Stimulated activated CD4-positive, alpha-beta T cell treated with anti-CD3 and anti-CD28 coated beads, Interleukin-4, amount 100 ng/mL, for 48 hours (primary cell): ENCODE results near the gene PROSER3.
"Not testable (repeated sequence)": the region's sequence is repeated elsewhere in the genome, so short reads cannot be mapped to it uniquely, and the experiment has no call there.

Source experiments
- DNase-seq, 2 donors: peaks; one replicate each; pipeline ENCODE4 v3.0.0-alpha.2; 2020; ENCODE audit warnings: low read depth in 2 of 2

The PROSER3 gene

GRCh38 chr19:35722461-35722860 lies 35.5 kb upstream of the PROSER3 start:
- DNase-seq: no peak

GRCh38 chr19:35722897-35723296 lies 35.1 kb upstream of the PROSER3 start:
- no peak for DNase-seq

GRCh38 chr19:35723671-35724070 lies 34.3 kb upstream of the PROSER3 start:
- no peak for DNase-seq

- not testable (repeated sequence) for DNase-seq
Measured at GRCh38 chr19:35724132-35724531, 33.8 kb upstream of the PROSER3 start.

DNA sequence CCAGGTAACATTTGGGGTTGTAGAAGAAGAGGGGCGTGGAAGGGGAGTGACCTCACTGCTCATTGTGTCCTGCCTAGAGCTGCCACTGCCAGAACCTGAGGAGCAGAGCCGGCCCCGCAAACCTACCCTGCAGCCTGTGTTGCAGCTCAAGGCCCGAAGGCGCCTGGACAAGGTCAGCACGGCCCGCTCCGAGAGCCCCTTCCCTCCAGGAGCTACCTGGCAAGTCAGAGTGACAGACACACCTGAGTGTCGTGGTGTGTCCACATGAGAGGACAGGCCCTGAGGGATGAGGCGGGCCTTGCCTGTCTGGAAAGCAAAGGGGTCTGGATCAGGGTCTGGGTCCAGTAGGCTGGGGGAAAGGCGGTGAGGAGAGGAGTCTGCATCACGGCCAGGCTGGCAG lies 33.4 kb upstream of the PROSER3 start:
- no peak for DNase-seq

DNA sequence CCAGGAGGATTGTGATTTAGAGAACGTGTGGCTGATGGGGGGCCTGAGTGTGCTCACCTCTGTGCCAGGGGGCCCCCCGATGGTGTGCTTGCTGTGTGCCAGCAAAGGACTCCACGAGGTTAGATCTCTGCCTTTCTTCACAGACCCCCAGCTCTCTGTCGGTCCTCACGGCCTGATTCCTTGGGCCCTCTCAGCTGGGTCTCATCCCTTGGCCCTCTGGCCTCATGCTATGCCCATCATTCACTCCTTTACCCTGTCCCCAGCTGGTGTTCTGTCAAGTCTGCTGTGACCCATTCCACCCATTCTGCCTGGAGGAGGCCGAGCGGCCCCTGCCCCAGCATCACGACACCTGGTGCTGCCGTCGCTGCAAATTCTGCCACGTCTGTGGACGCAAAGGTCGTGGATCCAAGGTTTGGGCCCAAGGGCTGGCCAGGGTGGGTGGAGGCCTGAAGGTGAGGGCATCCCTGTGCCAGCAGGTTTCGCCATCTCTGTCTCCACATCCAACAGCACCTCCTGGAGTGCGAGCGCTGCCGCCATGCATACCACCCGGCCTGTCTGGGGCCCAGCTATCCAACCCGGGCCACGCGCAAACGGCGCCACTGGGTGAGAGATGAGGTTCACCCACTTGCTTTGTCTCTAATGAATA lies 32.6 kb upstream of the PROSER3 start:
- DNase-seq: no peak

DNA sequence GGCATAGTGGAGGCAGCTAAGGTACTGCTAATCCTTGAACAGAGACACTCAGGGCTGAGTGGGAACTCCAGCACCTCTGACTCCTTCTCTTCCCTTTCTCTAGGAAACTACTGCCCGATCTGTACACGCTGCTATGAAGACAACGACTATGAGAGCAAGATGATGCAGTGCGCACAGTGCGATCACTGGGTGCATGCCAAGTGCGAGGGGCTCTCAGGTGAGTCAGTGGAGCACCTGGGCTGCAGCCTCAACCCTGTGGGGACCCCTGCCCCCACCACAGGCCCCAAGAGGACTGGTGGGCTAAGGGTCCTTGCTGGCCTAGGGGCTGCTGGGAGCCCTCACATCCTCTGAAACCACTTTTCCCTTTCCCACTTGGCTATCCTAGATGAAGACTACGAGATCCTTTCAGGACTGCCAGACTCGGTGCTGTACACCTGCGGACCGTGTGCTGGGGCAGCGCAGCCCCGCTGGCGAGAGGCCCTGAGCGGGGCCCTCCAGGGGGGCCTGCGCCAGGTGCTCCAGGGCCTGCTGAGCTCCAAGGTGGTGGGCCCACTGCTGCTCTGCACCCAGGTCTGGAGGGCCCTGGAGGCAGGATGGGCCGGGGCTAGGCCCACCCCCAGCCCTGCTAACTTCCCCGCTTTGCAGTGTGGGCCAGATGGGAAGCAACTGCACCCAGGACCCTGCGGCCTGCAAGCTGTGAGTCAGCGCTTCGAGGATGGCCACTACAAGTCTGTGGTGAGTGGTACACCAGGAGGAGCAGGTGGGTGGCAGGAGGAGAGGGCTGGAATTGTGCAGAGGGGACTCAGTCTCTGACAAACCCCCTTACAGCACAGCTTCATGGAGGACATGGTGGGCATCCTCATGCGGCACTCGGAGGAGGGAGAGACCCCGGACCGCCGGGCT lies 30.7 kb upstream of the PROSER3 start:
- no peak for DNase-seq

DNA sequence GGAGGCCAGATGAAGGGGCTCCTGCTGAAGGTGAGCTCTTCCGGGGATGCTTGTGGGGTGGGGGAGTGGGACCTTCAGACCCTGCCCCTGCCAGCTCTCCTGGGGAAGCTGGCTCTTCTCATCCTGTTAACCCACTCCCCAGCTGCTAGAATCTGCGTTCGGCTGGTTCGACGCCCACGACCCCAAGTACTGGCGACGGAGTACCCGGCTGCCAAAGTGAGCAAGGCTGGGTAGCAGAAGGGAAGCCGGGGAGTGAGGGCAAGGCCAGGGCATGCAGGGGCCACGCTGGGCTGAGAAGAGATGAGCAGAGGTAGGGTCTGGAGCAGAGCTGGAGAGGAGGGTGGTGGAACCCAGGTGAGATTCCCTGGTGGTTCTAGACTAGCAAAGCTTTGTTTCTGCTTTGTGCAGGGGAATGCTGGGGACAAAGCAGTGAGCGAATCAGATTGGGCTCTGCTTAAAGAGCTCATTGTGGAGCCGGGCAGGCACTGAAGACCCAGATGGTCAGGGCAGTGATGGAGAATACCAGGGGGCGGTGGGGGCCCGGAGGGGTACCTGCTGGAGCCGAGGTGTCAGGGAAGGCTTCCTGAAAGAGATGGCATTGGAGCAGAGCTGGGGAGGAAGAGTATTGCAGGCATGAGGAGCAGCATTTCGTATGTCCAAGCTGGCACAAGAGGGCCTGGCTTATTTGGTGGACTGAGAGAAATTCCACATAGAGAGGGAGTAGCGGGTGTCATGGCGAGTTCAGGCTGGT lies 29.8 kb upstream of the PROSER3 start:
- DNase-seq: no peak

DNA sequence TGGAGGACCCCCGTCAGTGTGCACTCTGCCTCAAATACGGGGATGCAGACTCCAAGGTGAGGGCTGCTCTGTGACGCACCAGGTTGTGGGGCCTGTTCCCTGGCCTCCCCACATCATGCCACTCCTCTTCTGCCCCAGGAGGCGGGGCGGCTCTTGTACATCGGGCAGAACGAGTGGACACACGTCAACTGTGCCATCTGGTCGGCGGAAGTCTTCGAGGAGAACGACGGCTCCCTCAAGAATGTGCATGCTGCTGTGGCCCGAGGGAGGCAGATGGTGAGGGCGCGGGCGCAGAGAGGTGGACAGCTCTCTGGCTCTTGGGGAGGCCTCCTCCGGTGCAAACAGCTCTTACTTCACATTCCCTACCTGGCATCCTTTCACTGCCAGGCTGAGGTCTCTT lies 29.0 kb upstream of the PROSER3 start:
- DNase-seq: no peak

- no peak for DNase-seq
Measured at GRCh38 chr19:35729763-35730162, 28.2 kb upstream of the PROSER3 start.

DNA sequence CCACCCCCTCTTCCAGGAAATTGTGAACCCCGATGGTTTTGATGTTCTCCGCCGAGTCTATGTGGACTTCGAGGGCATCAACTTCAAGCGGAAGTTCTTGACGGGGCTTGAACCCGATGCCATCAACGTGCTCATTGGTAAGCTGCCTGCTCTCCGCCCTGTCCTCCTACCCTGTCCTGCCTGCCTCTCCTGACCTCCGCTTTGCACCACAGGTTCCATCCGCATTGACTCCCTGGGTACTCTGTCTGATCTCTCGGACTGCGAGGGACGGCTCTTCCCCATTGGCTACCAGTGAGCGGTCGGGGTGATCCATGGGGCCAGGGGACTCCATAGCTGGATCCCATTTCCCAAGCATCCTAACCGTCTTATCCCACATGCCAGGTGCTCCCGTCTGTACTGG lies 27.6 kb upstream of the PROSER3 start:
- no peak for DNase-seq

DNA sequence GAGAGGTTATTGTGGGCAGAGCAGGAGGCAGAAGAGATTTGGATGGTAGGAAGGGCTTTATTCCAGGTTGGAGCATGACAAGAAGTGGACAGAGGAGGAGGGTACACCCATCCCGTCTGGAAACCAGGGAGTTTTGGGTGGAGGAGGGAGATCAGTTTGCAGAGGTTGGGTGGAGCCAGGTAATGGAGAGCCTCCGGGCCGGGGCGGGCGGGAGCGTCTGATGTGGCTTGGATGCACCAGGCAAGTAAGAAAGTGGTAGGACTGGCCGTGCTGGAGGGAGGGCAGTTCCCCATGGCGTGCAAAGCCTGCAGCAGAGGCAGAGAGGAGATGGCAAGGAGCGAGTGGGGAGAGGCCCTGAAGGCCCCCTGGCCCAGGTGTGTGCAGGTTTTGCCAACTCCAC lies 26.6 kb upstream of the PROSER3 start:
- DNase-seq: no peak

- DNase-seq: no peak
Measured at GRCh38 chr19:35731779-35732405, 26.1 kb upstream of the PROSER3 start.

DNA sequence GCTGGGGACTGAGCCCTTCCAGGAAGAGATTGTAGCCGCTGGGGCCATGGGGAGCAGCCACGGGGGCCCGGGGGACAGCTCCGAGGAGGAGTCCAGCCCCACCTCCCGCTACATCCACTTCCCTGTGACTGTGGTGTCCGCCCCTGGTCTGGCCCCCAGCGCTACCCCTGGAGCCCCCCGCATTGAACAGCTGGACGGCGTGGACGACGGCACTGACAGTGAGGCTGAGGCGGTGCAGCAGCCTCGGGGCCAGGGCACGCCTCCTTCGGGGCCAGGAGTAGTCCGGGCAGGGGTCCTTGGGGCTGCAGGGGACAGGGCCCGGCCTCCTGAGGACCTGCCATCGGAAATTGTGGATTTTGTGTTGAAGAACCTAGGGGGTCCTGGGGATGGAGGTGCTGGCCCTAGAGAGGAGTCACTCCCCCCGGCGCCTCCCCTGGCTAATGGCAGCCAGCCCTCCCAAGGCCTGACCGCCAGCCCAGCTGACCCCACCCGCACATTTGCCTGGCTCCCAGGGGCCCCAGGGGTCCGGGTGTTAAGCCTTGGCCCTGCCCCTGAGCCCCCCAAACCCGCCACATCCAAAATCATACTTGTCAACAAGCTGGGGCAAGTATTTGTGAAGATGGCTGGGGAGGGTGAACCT lies 25.3 kb upstream of the PROSER3 start:
- DNase-seq: no peak

- DNase-seq: no peak
Measured at GRCh38 chr19:35733180-35734125, 24.5 kb upstream of the PROSER3 start.

- DNase-seq: no peak
Measured at GRCh38 chr19:35734273-35734672, 23.7 kb upstream of the PROSER3 start.

DNA sequence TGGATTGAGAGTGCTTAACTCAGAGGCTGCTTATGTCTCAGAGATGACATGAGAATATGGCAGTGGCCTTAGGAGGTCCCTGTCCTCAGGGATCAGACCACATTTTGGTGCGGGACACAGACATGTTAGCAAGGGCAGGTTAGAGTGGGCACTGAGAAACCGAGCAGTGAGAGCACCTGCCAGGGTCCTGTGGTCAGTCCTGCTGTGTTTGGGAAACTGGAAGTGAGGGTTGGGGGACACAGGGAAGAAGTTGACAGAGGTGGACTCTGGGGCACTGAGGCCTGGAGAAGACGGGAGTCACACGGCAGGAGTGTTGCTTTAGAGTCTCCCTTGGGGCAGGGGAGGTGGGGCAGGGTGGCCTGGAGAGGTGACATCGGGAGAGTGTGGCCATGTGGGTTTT lies 23.1 kb upstream of the PROSER3 start:
- no peak for DNase-seq

DNA sequence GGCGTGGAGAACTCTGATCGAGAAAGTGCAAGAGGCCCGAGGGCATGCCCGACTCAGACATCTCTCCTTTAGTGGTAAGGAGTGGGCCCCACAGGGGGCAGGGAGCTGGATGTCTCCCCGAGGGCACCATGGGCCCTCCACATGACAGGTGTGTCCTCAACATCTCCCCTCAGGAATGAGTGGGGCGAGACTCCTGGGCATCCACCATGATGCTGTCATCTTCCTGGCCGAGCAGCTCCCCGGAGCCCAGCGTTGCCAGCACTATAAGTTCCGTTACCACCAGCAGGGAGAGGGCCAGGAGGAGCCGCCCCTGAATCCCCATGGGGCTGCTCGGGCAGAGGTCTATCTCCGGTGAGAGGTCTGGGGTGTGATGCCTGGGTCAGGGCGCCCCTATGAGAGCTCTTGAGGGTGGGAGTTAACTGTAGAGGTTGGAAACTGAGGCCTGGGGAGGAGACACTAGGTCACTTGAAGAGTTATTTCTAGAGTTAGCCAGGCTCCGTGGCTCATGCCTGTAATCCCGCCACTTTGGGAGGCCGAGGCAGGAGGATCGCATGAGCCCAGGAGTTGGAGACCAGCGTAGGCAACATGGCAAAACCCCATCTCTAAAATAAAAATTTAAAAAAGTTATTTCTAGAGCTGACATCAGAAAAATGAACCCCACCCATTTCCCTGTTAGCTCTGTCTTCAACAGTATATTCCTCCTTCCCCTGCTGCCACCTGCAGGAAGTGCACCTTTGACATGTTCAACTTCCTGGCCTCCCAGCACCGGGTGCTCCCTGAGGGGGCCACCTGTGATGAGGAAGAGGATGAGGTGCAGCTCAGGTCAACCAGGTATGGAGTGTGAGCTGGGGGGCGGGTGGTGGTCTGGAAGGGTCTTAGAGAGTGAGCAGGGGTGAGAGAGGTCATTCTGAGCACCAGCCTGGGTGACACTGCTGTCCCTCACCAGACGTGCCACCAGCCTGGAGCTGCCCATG lies 20.8 kb upstream of the PROSER3 start:
- no peak for DNase-seq
